Measurements from ENCODE around the gene SLC25A25.

- TF ChIP-seq CTCF (IDR thresholded peaks at IDR 0.05; ENCODE audit: extremely low read depth in 1 of 2, insufficient read depth in 1 of 2, low read depth in 1 of 2, low read length in 2 of 2), result no peak
- TF ChIP-seq EZH2 (IDR thresholded peaks at IDR 0.05; ENCODE audit: borderline replicate concordance, low read depth, low read length, severe bottlenecking), result no peak
- TF ChIP-seq POLR2A (IDR thresholded peaks at IDR 0.05; ENCODE audit: low read depth, low read length), result no peak
- TF ChIP-seq POLR2AphosphoS5 (IDR thresholded peaks at IDR 0.05; ENCODE audit: insufficient read depth, low read depth, low read length), result no peak
- TF ChIP-seq FOS (IDR thresholded peaks at IDR 0.05; ENCODE audit: borderline replicate concordance, insufficient read depth, low read length), result no peak
Observed at GRCh38 chr9:128153060-128153946, 85.3 kb downstream of the SLC25A25 start.

Data from endothelial cell of umbilical vein (primary cell).